HepG2 (cell line): ENCODE results near the gene GRK3. TPM values are rescaled to one million over a fixed set of nuclear protein-coding genes. Genes with fewer than 3 reads are reported as not detected.

Experiments used
- CEBPB ChIP-seq: IDR thresholded peaks from 2 replicates; pipeline ENCODE4 v1.6.1; 2011; ENCODE audit warnings: low read depth, low read length, improper control_type of control experiment, borderline replicate concordance
- CREM ChIP-seq, 2 experiments: sonication (generic) in 1 of 2; formaldehyde crosslinking in 1 of 2; IDR thresholded peaks; 2 replicates each; pipeline versions ENCODE4 v1.4.0 to v1.6.1; 2016 to 2020; ENCODE audit warnings: antibody characterized with exemption in 1 of 2, mild to moderate bottlenecking in 1 of 2, missing genetic modification reagents in 1 of 2
- DPF2 ChIP-seq: sonication (generic); formaldehyde crosslinking; IDR thresholded peaks from 2 replicates; pipeline ENCODE4 v1.4.0; 2020; ENCODE audit warnings: mild to moderate bottlenecking, low read depth, missing genetic modification reagents, borderline replicate concordance
- EP300 ChIP-seq, 3 experiments: sonication (generic) in 1 of 3; formaldehyde crosslinking in 1 of 3; IDR thresholded peaks; 2 replicates each; pipeline versions ENCODE4 v1.5.1 to v1.6.1; 2011 to 2020; ENCODE audit warnings: low read depth in 2 of 3, low read length in 2 of 3, borderline replicate concordance in 1 of 3, improper control_type of control experiment in 1 of 3, mild to moderate bottlenecking in 1 of 3, missing genetic modification reagents in 1 of 3, moderate library complexity in 1 of 3
- FOXA1 ChIP-seq, 2 experiments: fragments of 450-650 bp in 1 of 2; sonication (generic) in 1 of 2; formaldehyde crosslinking in 1 of 2; IDR thresholded peaks; 2 replicates each; pipeline versions ENCODE4 v1.4.0 to v1.6.1; 2016 to 2020; ENCODE audit warnings: missing genetic modification reagents in 1 of 2
- GATAD2A ChIP-seq: IDR thresholded peaks from 2 replicates; pipeline ENCODE4 v1.6.1; 2016
- HNF4A ChIP-seq: sonication (generic); formaldehyde crosslinking; IDR thresholded peaks from 2 replicates; pipeline ENCODE4 v1.4.0; 2020; ENCODE audit warnings: missing genetic modification reagents
- MAFK ChIP-seq, 2 experiments: IDR thresholded peaks in 1 of 2; conservative IDR thresholded peaks in 1 of 2; 2 replicates each; pipeline ENCODE4 v1.6.1; 2011; ENCODE audit warnings: improper control_type of control experiment in 2 of 2, low read length in 2 of 2
- NCOA2 ChIP-seq: sonication (generic); formaldehyde crosslinking; IDR thresholded peaks from 2 replicates; pipeline ENCODE4 v1.8.0; 2022; ENCODE audit warnings: inconsistent platforms
- NCOR1 ChIP-seq: fragments of 200-600 bp; sonication (generic); IDR thresholded peaks from 2 replicates; pipeline ENCODE4 v1.7.0; 2017; ENCODE audit warnings: antibody characterized with exemption, low read length, borderline replicate concordance
- NR2C2 ChIP-seq: sonication (generic); formaldehyde crosslinking; IDR thresholded peaks from 2 replicates; pipeline ENCODE4 v1.4.0; 2020; ENCODE audit warnings: missing genetic modification reagents, mild to moderate bottlenecking, moderate library complexity, borderline replicate concordance
- POGZ ChIP-seq: sonication (generic); formaldehyde crosslinking; IDR thresholded peaks from 2 replicates; pipeline ENCODE4 v1.4.0; 2020; ENCODE audit warnings: mild to moderate bottlenecking, missing genetic modification reagents
- RARA ChIP-seq: IDR thresholded peaks from 2 replicates; pipeline ENCODE4 v1.6.1; 2016; ENCODE audit warnings: missing genetic modification reagents, missing compliant biosample characterization
- RCOR2 ChIP-seq: IDR thresholded peaks from 2 replicates; pipeline ENCODE4 v1.6.1; 2016; ENCODE audit warnings: missing biosample characterization, missing genetic modification reagents
- SAP130 ChIP-seq: IDR thresholded peaks from 2 replicates; pipeline ENCODE4 v1.6.1; 2016; ENCODE audit warnings: low read depth
- SOX6 ChIP-seq, 2 experiments: fragments of 450-650 bp in 1 of 2; sonication (generic) in 1 of 2; formaldehyde crosslinking in 1 of 2; IDR thresholded peaks; 2 replicates each; pipeline versions ENCODE4 v1.4.0 to v1.6.1; 2017 to 2020; ENCODE audit warnings: antibody characterized with exemption in 1 of 2, mild to moderate bottlenecking in 1 of 2, missing genetic modification reagents in 1 of 2
- ZNF136 ChIP-seq: sonication (generic); formaldehyde crosslinking; IDR thresholded peaks from 2 replicates; pipeline ENCODE4 v1.8.1; 2022; ENCODE audit warnings: low read depth, mild to moderate bottlenecking, moderate library complexity, missing genetic modification reagents
- ZNF644 ChIP-seq: IDR thresholded peaks from 2 replicates; pipeline ENCODE4 v1.6.1; 2016; ENCODE audit warnings: low read depth
- ZNF652 ChIP-seq: IDR thresholded peaks from 2 replicates; pipeline ENCODE4 v1.6.1; 2016; ENCODE audit warnings: low read depth, borderline replicate concordance
- ZNF670 ChIP-seq: sonication (generic); formaldehyde crosslinking; IDR thresholded peaks from 2 replicates; pipeline ENCODE4 v1.8.0; 2022; ENCODE audit warnings: mild to moderate bottlenecking, missing genetic modification reagents, borderline replicate concordance
- ZNF776 ChIP-seq: sonication (generic); formaldehyde crosslinking; IDR thresholded peaks from 2 replicates; pipeline ENCODE4 v1.4.0; 2020; ENCODE audit warnings: mild to moderate bottlenecking, missing genetic modification reagents
- polyA plus RNA-seq, 8 experiments: library from polyadenylated mRNA; depleted of rRNA in 3 of 8; stranded (reverse) in 7 of 8; unstranded in 1 of 8; fragments of >200 nt; fragmentation: Illumina TruSeq in 4 of 8; extraction: Trizol in 4 of 8; gene quantifications; 2 replicates each; pipeline versions ENCODE4 v1.2.1 to v1.2.3, GENCODE V29; 2011 to 2016; ENCODE audit warnings: low read depth in 4 of 8, missing spikeins in 1 of 8, mixed read lengths in 1 of 8; ENCODE audit not compliant: insufficient read depth in 1 of 8
- total RNA-seq, 5 experiments: library from RNA; depleted of rRNA; stranded (reverse); fragments of >200 nt; fragmentation: Illumina TruSeq; extraction: Trizol; gene quantifications; 2 replicates each; pipeline ENCODE4 v1.2.3, GENCODE V29; 2016; ENCODE audit warnings: low read depth in 1 of 5
- TF ChIP-seq, protein P1 (sequence below): IDR thresholded peaks from 2 replicates; pipeline ENCODE4 v1.6.1; 2016; ENCODE audit warnings: mild to moderate bottlenecking
- TF ChIP-seq, protein P2 (sequence below): sonication (generic); formaldehyde crosslinking; IDR thresholded peaks from 2 replicates; pipeline ENCODE4 v1.8.1; 2023; ENCODE audit warnings: mild to moderate bottlenecking, missing genetic modification reagents, borderline replicate concordance
- TF ChIP-seq, protein P3 (sequence below): sonication (generic); formaldehyde crosslinking; IDR thresholded peaks from 2 replicates; pipeline ENCODE4 v1.4.0; 2020; ENCODE audit warnings: missing genetic modification reagents
- TF ChIP-seq, protein P4 (sequence below): sonication (generic); formaldehyde crosslinking; conservative IDR thresholded peaks from 2 replicates; pipeline ENCODE4 v1.8.0; 2022; ENCODE audit warnings: mild to moderate bottlenecking, moderate library complexity, missing genetic modification reagents

Gene GRK3
- total and polyA plus RNA-seq, 2 of the 13 experiments (the other 11 are each of a cell fraction or from before 2014, with no cell fraction given) = 8.5 to 16.7 TPM

DNA sequence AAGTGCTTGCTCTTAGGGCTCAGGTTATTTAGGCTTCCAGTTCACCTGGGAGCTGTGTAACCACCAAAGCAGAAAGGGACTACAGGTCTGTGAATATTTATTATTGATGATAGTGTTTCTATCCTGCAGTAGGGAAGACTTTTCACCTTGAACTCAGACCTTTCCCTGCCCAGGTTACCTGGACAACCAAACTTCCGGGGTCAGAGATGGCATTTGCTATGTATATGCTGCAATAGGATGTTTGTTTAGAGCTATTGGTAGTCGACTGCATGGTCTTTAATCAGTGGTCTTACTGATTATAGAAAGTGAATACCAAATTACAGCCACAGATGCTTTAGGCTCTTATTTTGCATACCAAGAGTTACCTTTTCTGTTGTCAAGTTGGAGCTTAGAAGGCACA, 94.9 kb downstream of the GRK3 start (continued):
- TF ChIP-seq, protein P1, sequence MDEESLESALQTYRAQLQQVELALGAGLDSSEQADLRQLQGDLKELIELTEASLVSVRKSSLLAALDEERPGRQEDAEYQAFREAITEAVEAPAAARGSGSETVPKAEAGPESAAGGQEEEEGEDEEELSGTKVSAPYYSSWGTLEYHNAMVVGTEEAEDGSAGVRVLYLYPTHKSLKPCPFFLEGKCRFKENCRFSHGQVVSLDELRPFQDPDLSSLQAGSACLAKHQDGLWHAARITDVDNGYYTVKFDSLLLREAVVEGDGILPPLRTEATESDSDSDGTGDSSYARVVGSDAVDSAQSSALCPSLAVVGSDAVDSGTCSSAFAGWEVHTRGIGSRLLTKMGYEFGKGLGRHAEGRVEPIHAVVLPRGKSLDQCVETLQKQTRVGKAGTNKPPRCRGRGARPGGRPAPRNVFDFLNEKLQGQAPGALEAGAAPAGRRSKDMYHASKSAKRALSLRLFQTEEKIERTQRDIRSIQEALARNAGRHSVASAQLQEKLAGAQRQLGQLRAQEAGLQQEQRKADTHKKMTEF (CRISPR knock-in tag) = 0 out of 2 replicates have a peak, but pooled peaks have one; percentile 19
- TF ChIP-seq ZNF136 (CRISPR knock-in tag) (no peak), FOXA1 (IDR thresholded peaks at IDR 0.05) (no peak), FOXA1 (CRISPR knock-in tag; IDR thresholded peaks at IDR 0.05) (peak; percentile 44; the same call in 1 of the 2 replicates), POGZ (peak; percentile 40; the same call in 1 of the 2 replicates), ZNF670 (CRISPR knock-in tag) (no peak), CREM (IDR thresholded peaks at IDR 0.05) (peak; percentile 30; the same call in 1 of the 2 replicates), CREM (CRISPR knock-in tag; IDR thresholded peaks at IDR 0.05) (no peak), NR2C2 (CRISPR knock-in tag) (peak; percentile 71; the same call in 1 of the 2 replicates), NCOA2 (CRISPR knock-in tag) (peak; percentile 34; the same call in 1 of the 2 replicates), HNF4A (CRISPR knock-in tag) (peak; percentile 61), MAFK (conservative IDR thresholded peaks at IDR 0.05 in 1 of 2, IDR thresholded peaks at IDR 0.05 in 1 of 2; ENCODE audit: low read length in 2 of 2) (no peak), DPF2 (CRISPR knock-in tag) (0 out of 2 replicates have a peak, but pooled peaks have one; percentile 19), EP300 (IDR thresholded peaks at IDR 0.05; ENCODE audit: low read depth in 2 of 2, low read length in 2 of 2) (peak in 1 of 2 experiments; percentile 67; a peak in 2 of 4 replicates), EP300 (CRISPR knock-in tag; IDR thresholded peaks at IDR 0.05; ENCODE audit: borderline replicate concordance) (no peak), GATAD2A (CRISPR knock-in tag) (peak; percentile 57; the same call in 1 of the 2 replicates), CEBPB (peak; percentile 52; the same call in 1 of the 2 replicates), ZNF652 (no peak), RARA (CRISPR knock-in tag) (peak; percentile 69), RCOR2 (0 out of 2 replicates have a peak, but pooled peaks have one; percentile 40), SOX6 (IDR thresholded peaks at IDR 0.05) (no peak), SOX6 (CRISPR knock-in tag; IDR thresholded peaks at IDR 0.05) (peak; percentile 50), SAP130 (CRISPR knock-in tag) (peak; percentile 29; the same call in 1 of the 2 replicates), NCOR1 (peak; percentile 54; the same call in 1 of the 2 replicates), ZNF644 (CRISPR knock-in tag) (peak; percentile 37; the same call in 1 of the 2 replicates), ZNF776 (no peak)
- TF ChIP-seq, protein P2, sequence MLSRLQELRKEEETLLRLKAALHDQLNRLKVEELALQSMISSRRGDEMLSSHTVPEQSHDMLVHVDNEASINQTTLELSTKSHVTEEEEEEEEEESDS (CRISPR knock-in tag) = no peak
- TF ChIP-seq, protein P3, sequence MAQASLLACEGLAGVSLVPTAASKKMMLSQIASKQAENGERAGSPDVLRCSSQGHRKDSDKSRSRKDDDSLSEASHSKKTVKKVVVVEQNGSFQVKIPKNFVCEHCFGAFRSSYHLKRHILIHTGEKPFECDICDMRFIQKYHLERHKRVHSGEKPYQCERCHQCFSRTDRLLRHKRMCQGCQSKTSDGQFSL (CRISPR knock-in tag) = no peak
- TF ChIP-seq, protein P4, sequence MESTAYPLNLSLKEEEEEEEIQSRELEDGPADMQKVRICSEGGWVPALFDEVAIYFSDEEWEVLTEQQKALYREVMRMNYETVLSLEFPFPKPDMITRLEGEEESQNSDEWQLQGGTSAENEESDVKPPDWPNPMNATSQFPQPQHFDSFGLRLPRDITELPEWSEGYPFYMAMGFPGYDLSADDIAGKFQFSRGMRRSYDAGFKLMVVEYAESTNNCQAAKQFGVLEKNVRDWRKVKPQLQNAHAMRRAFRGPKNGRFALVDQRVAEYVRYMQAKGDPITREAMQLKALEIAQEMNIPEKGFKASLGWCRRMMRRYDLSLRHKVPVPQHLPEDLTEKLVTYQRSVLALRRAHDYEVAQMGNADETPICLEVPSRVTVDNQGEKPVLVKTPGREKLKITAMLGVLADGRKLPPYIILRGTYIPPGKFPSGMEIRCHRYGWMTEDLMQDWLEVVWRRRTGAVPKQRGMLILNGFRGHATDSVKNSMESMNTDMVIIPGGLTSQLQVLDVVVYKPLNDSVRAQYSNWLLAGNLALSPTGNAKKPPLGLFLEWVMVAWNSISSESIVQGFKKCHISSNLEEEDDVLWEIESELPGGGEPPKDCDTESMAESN = no peak
